ENCODE measurements around the gene GNG7.
"Not testable (repeated sequence)": the region's sequence is repeated elsewhere in the genome, so short reads cannot be mapped to it uniquely, and the experiment has no call there.

Gene GNG7

DNA sequence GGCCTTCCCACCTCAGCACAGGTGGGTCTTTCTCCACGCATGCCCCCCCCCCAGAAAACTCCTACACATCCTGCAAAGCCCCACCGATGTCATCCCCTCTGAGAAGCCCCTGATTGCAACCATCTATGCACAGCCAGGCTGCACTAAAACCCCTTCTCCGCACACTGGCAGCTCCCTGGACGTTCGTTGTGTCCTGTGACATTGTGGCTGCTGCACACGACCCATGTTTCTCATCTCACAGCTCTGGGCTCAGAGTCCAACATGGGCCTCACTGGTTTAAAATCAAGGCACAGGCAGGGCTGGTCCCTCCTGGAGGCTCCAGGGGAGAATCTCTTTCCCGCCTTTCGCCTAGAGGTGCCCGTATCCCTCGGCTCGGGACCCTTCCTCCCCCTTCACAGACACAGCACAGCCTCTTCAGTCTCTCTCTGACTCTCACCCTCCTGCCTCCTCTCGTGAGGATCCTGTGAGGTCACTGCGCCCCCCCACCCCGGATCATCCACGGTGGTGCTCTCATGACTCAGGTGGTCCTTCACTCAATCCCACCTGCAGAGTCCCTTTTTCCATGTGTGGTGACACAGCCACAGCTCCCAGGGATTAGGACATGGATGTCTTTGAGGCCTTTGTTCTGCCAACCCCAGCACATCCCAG is 155.3 kb downstream of the GNG7 start:
- peak overlapping the region; percentile 33 for H3K4me2 ChIP-seq (ENCODE audit: insufficient read depth, low read length, poor library complexity, severe bottlenecking)
- WGBS, 2 donors (ENCODE audit: extremely low coverage in 2 of 2, insufficient read length in 2 of 2, insufficient replicate concordance in 1 of 2): no CpG with 5 or more reads among the region's 15 CpGs
- no peak overlapping the region for H2BK120ac ChIP-seq (ENCODE audit: low read depth, low read length)
- H3K9me3 ChIP-seq (replicated peaks in 1 of 2; ENCODE audit: control insufficient read depth in 2 of 2, insufficient read depth in 1 of 2, low read depth in 1 of 2, low read length in 2 of 2): peaks cover 0 to 2% of the 10 kb centered on the region in 2 donors
- peak overlapping the region; percentile 88 for H2BK5ac ChIP-seq (ENCODE audit: low read length)
- H2BK12ac ChIP-seq (ENCODE audit: low read length): peak overlapping the region; percentile 99
- H2AFZ ChIP-seq (ENCODE audit: low read length): peak overlapping the region; percentile 92
- H2BK15ac ChIP-seq (ENCODE audit: low read length): peak overlapping the region; percentile 97
- peak overlapping the region; percentile 97 for H3K14ac ChIP-seq (ENCODE audit: low read length)
- peak overlapping the region in 1 of 2 donors; percentile 45 for H3K4me3 ChIP-seq (ENCODE audit: low read length in 2 of 2)
- H3K79me1 ChIP-seq (ENCODE audit: low read depth, low read length): no peaks in the 10 kb centered on the region
- no peak for DNase-seq (ENCODE audit: low spot score)
- no peak overlapping the region for H4K91ac ChIP-seq (ENCODE audit: low read depth, low read length, poor library complexity)
- H3K27me3 ChIP-seq (ENCODE audit: control insufficient read depth in 3 of 3, insufficient read depth in 3 of 3, low read depth in 1 of 3, low read length in 3 of 3): peaks cover 0 to 7% (median 0%) of the 10 kb centered on the region in 3 experiments
- H4K8ac ChIP-seq (ENCODE audit: low read depth, low read length): peak overlapping the region; percentile 65
- H3K4ac ChIP-seq (ENCODE audit: low read length): no peak overlapping the region
- H3K18ac ChIP-seq (ENCODE audit: low read length): peak overlapping the region; percentile 100
- H3K27ac ChIP-seq (replicated peaks; ENCODE audit: low read length): peak overlapping the region; percentile 42
- H3K23ac ChIP-seq (ENCODE audit: low read depth, low read length, poor library complexity): peak overlapping the region; percentile 92
- peak overlapping the region; percentile 70 for H3K9ac ChIP-seq (ENCODE audit: low read depth, low read length, poor library complexity)
- H3K36me3 ChIP-seq (replicated peaks in 1 of 2; ENCODE audit: control insufficient read depth in 2 of 2, insufficient read depth in 2 of 2, low read length in 2 of 2): no peaks in the 10 kb centered on the region
- H2AK5ac ChIP-seq (ENCODE audit: low read depth, low read length): peak overlapping the region; percentile 99
- H3K4me1 ChIP-seq (ENCODE audit: control insufficient read depth in 2 of 2, insufficient read depth in 1 of 2, low read depth in 1 of 2, low read length in 2 of 2): peaks cover 26 to 35% of the 10 kb centered on the region in 2 donors

- Histone ChIP-seq H2AK5ac (ENCODE audit: low read depth, low read length) (peak overlapping the region; percentile 100), H3K4ac (ENCODE audit: low read length) (peak overlapping the region; percentile 100), H4K91ac (ENCODE audit: low read depth, low read length, poor library complexity) (peak overlapping the region; percentile 100), H2BK120ac (ENCODE audit: low read depth, low read length) (peak overlapping the region; percentile 100), H2AFZ (ENCODE audit: low read length) (peak overlapping the region; percentile 92), H3K9me3 (replicated peaks in 1 of 2; ENCODE audit: control insufficient read depth in 2 of 2, insufficient read depth in 1 of 2, low read depth in 1 of 2, low read length in 2 of 2) (peaks cover 0 to 2% of the 10 kb centered on the region in 2 donors), H3K23ac (ENCODE audit: low read depth, low read length, poor library complexity) (peak overlapping the region; percentile 89), H3K18ac (ENCODE audit: low read length) (peak overlapping the region; percentile 100), H3K4me1 (ENCODE audit: control insufficient read depth in 2 of 2, insufficient read depth in 1 of 2, low read depth in 1 of 2, low read length in 2 of 2) (peaks cover 26 to 35% of the 10 kb centered on the region in 2 donors), H3K4me2 (ENCODE audit: insufficient read depth, low read length, poor library complexity, severe bottlenecking) (peak overlapping the region; percentile 33), H2BK5ac (ENCODE audit: low read length) (peak overlapping the region; percentile 88), H3K14ac (ENCODE audit: low read length) (peak overlapping the region; percentile 90), H3K9ac (ENCODE audit: low read depth, low read length, poor library complexity) (peak overlapping the region; percentile 92), H2BK15ac (ENCODE audit: low read length) (peak overlapping the region; percentile 98), H3K4me3 (ENCODE audit: low read length in 2 of 2) (peak overlapping the region in 1 of 2 donors; percentile 45), H2BK12ac (ENCODE audit: low read length) (peak overlapping the region; percentile 99), H3K79me1 (ENCODE audit: low read depth, low read length) (no peaks in the 10 kb centered on the region), H4K8ac (ENCODE audit: low read depth, low read length) (peak overlapping the region; percentile 65), H3K27me3 (ENCODE audit: control insufficient read depth in 3 of 3, insufficient read depth in 3 of 3, low read depth in 1 of 3, low read length in 3 of 3) (peaks cover 0 to 7% (median 0%) of the 10 kb centered on the region in 3 experiments), H3K27ac (replicated peaks; ENCODE audit: low read length) (peak overlapping the region; percentile 65), H3K36me3 (replicated peaks in 1 of 2; ENCODE audit: control insufficient read depth in 2 of 2, insufficient read depth in 2 of 2, low read length in 2 of 2) (no peaks in the 10 kb centered on the region)
- WGBS, 2 donors (ENCODE audit: extremely low coverage in 2 of 2, insufficient read length in 2 of 2, insufficient replicate concordance in 1 of 2): no CpG with 5 or more reads among the region's 50 CpGs
- peak; percentile 67 for DNase-seq (ENCODE audit: low spot score)
Measured at GRCh38 chr19:2546128-2547032, 156.1 kb downstream of the GNG7 start.

GRCh38 chr19:2545416-2546127 is 156.9 kb downstream of the GNG7 start:
- Histone ChIP-seq H3K4ac (ENCODE audit: low read length) (peak overlapping the region; percentile 100), H2BK5ac (ENCODE audit: low read length) (peak overlapping the region; percentile 88), H2AFZ (ENCODE audit: low read length) (peak overlapping the region; percentile 92), H3K4me1 (ENCODE audit: control insufficient read depth in 2 of 2, insufficient read depth in 1 of 2, low read depth in 1 of 2, low read length in 2 of 2) (peaks cover 26 to 38% of the 10 kb centered on the region in 2 donors), H3K27ac (replicated peaks; ENCODE audit: low read length) (peak overlapping the region; percentile 65), H3K18ac (ENCODE audit: low read length) (peak overlapping the region; percentile 100), H4K91ac (ENCODE audit: low read depth, low read length, poor library complexity) (peak overlapping the region; percentile 100), H2BK120ac (ENCODE audit: low read depth, low read length) (peak overlapping the region; percentile 100), H2AK5ac (ENCODE audit: low read depth, low read length) (peak overlapping the region; percentile 100), H2BK12ac (ENCODE audit: low read length) (peak overlapping the region; percentile 95), H3K23ac (ENCODE audit: low read depth, low read length, poor library complexity) (peak overlapping the region; percentile 89), H3K4me3 (ENCODE audit: low read length in 2 of 2) (peak overlapping the region in 1 of 2 donors; percentile 45), H2BK15ac (ENCODE audit: low read length) (peak overlapping the region; percentile 98)
- H3K79me1 ChIP-seq (ENCODE audit: low read depth, low read length); H4K8ac ChIP-seq (ENCODE audit: low read depth, low read length); DNase-seq (ENCODE audit: low spot score); H3K14ac ChIP-seq (ENCODE audit: low read length); H3K36me3 ChIP-seq (replicated peaks in 1 of 2; ENCODE audit: control insufficient read depth in 2 of 2, insufficient read depth in 2 of 2, low read length in 2 of 2); H3K27me3 ChIP-seq (ENCODE audit: control insufficient read depth in 3 of 3, insufficient read depth in 3 of 3, low read depth in 1 of 3, low read length in 3 of 3); H3K9ac ChIP-seq (ENCODE audit: low read depth, low read length, poor library complexity); H3K9me3 ChIP-seq (replicated peaks in 1 of 2; ENCODE audit: control insufficient read depth in 2 of 2, insufficient read depth in 1 of 2, low read depth in 1 of 2, low read length in 2 of 2); H3K4me2 ChIP-seq (ENCODE audit: insufficient read depth, low read length, poor library complexity, severe bottlenecking): not testable (repeated sequence)
- WGBS, 2 donors (ENCODE audit: extremely low coverage in 2 of 2, insufficient read length in 2 of 2, insufficient replicate concordance in 1 of 2): no CpG with 5 or more reads among the region's 20 CpGs

Measured in neuronal stem cell (in vitro differentiated cells).